RWPE1 (cell line): Measurements from ENCODE around the gene CHIC1.
A peak's percentile ranks its signal among the peaks of the same experiment; 100 is the strongest.
"Not testable (repeated sequence)": the region's sequence is repeated elsewhere in the genome, so short reads cannot be mapped to it uniquely, and the experiment has no call there.

Experiments
- CTCF ChIA-PET: fragments of 350-600 bp; sonication (Branson Sonifier 250); formaldehyde crosslinking; extraction: SDS; loops from one replicate; lab custom pipeline; 2021; lab: Yijun Ruan, JAX
- POLR2A ChIA-PET: fragments of 400-600 bp; formaldehyde crosslinking; extraction: SDS; loops from one replicate; lab custom pipeline; 2020; ENCODE audit warnings: antibody characterized with exemption; ENCODE audit not compliant: low non-redundant PET; lab: Yijun Ruan, JAX
- DNase-seq: peaks from one replicate; pipeline ENCODE4 v3.0.0; 2012; ENCODE audit warnings: low spot score
- H3K27ac ChIP-seq: fragments of 450-650 bp; 2 replicates; pipeline ENCODE4 v1.5.1; 2017
- CTCF ChIP-seq: fragments of 450-650 bp; conservative IDR thresholded peaks from 2 replicates; pipeline ENCODE4 v1.5.1; 2017; ENCODE audit warnings: low read depth, mild to moderate bottlenecking

The CHIC1 gene

GRCh38 chrX:73647632-73648322 lies 84.8 kb downstream of the CHIC1 start:
- H3K27ac ChIP-seq: no peak overlapping the region
- ChIA-PET CTCF (interaction anchor here (0.6 to 0.7 kb wide), 2 partner anchors 77 to 145 kb away, joined by 3 read pairs; no protein-coding TSS in a partner anchor), POLR2A (no interaction called here)
- DNase-seq: no peak
- no peak for TF ChIP-seq CTCF

- POLR2A ChIA-PET, CTCF ChIA-PET, H3K27ac ChIP-seq, DNase-seq: not testable (repeated sequence)
Measured at GRCh38 chrX:73661322-73661721, 98.3 kb downstream of the CHIC1 start.

GRCh38 chrX:73668779-73669178 lies 105.8 kb downstream of the CHIC1 start:
- DNase-seq: no peak
- 0 out of 2 replicates have a peak overlapping the region, but pooled peaks have one; percentile 7 for H3K27ac ChIP-seq
- CTCF ChIA-PET: interaction anchor here (0.5 kb wide), 1 partner anchor 118 kb away, joined by 3 read pairs; no protein-coding TSS in a partner anchor
- POLR2A ChIA-PET: no interaction called here
- TF ChIP-seq CTCF: no peak

- no peak for TF ChIP-seq CTCF
- no peak overlapping the region for H3K27ac ChIP-seq
- no peak for DNase-seq
- CTCF ChIA-PET: interaction anchor here (0.6 kb wide), 1 partner anchor 26 kb away, joined by 4 read pairs; no protein-coding TSS in a partner anchor
- POLR2A ChIA-PET: no interaction called here
Measured at GRCh38 chrX:73681408-73681807, 118.4 kb downstream of the CHIC1 start.

GRCh38 chrX:73683236-73683859 lies 120.4 kb downstream of the CHIC1 start:
- no peak for TF ChIP-seq CTCF
- CTCF ChIA-PET: no interaction called here
- no peak for DNase-seq
- no peak overlapping the region for H3K27ac ChIP-seq
- POLR2A ChIA-PET: no interaction called here

GRCh38 chrX:73707014-73707413 lies 144.0 kb downstream of the CHIC1 start:
- H3K27ac ChIP-seq, DNase-seq, CTCF ChIA-PET, POLR2A ChIA-PET: not testable (repeated sequence)

- TF ChIP-seq CTCF: no peak
- H3K27ac ChIP-seq: no peak overlapping the region
- ChIA-PET CTCF (no interaction called here), POLR2A (no interaction called here)
- no peak for DNase-seq
Measured at GRCh38 chrX:73728602-73729001, 165.6 kb downstream of the CHIC1 start.
